K562 (cell line): Measurements from ENCODE around the gene PHF12. TPM values are rescaled to one million over a fixed set of nuclear protein-coding genes. Genes with fewer than 3 reads are reported as not detected.

Experiments used
- ATF1 ChIP-seq, 2 experiments: fragments of 450-650 bp in 1 of 2; IDR thresholded peaks; 2 replicates each; pipeline ENCODE4 v1.6.1; 2016; ENCODE audit warnings: missing compliant biosample characterization in 1 of 2, missing genetic modification characterization in 1 of 2
- CAMTA2 ChIP-seq: fragments of 250-450 bp; sonication (Bioruptor Pico); conservative IDR thresholded peaks from 2 replicates; pipeline ENCODE4 v1.5.1; 2022
- GABPA ChIP-seq: fragments of 200-800 bp; sonication (Bioruptor generic); conservative IDR thresholded peaks from 2 replicates; pipeline ENCODE4 v1.6.1; 2016; ENCODE audit warnings: low read depth, missing genetic modification characterization, missing compliant biosample characterization
- HMGN3 ChIP-seq: IDR thresholded peaks from 2 replicates; pipeline ENCODE4 v1.6.1; 2011; ENCODE audit warnings: borderline replicate concordance, low read depth, mild to moderate bottlenecking, mixed read lengths, low read length; ENCODE audit not compliant: insufficient read length; ENCODE audit errors: extremely low read depth
- LCOR ChIP-seq: sonication (generic); formaldehyde crosslinking; IDR thresholded peaks from 2 replicates; pipeline ENCODE4 v1.8.0; 2022; ENCODE audit warnings: mild to moderate bottlenecking, missing genetic modification reagents
- NCOA1 ChIP-seq: fragments of 450-650 bp; IDR thresholded peaks from 2 replicates; pipeline ENCODE4 v1.6.1; 2016; ENCODE audit warnings: low read depth
- TBL1XR1 ChIP-seq, 2 experiments: IDR thresholded peaks; 2 replicates each; pipeline ENCODE4 v1.6.1; 2012; ENCODE audit warnings: improper control_type of control experiment in 2 of 2, low read length in 2 of 2, mild to moderate bottlenecking in 1 of 2
- TBP ChIP-seq: optimal IDR thresholded peaks from 2 replicates; pipeline ENCODE3; 2011; ENCODE audit warnings: low read depth, low read length, improper control_type of control experiment
- TCF3 ChIP-seq: sonication (generic); formaldehyde crosslinking; IDR thresholded peaks from 2 replicates; pipeline ENCODE4 v1.4.0; 2020; ENCODE audit warnings: mild to moderate bottlenecking, missing genetic modification reagents
- TOE1 ChIP-seq, 2 experiments: fragments of 450-650 bp in 1 of 2; sonication (generic) in 1 of 2; formaldehyde crosslinking in 1 of 2; IDR thresholded peaks; 2 replicates each; pipeline versions ENCODE4 v1.7.1 to v1.8.0; 2016 to 2022; ENCODE audit warnings: borderline replicate concordance in 2 of 2, mild to moderate bottlenecking in 2 of 2, antibody characterized with exemption in 1 of 2, inconsistent platforms in 1 of 2, low read depth in 1 of 2, missing genetic modification reagents in 1 of 2, moderate library complexity in 1 of 2
- ZNF717 ChIP-seq: fragments of 250-450 bp; sonication (Bioruptor Pico); IDR thresholded peaks from 2 replicates; pipeline ENCODE4 v1.5.0; 2021
- polyA plus RNA-seq, 8 experiments: library from polyadenylated mRNA; depleted of rRNA in 4 of 8; stranded (reverse) in 5 of 8; unstranded in 3 of 8; fragments of >200 nt; fragmentation: Nextera tagmentation in 2 of 8; fragmentation: Illumina TruSeq in 1 of 8; extraction: Ambion mirVana in 2 of 8; extraction: Trizol in 1 of 8; gene quantifications; 2 replicates each; pipeline versions ENCODE4 v1.2.1 to v1.2.3, GENCODE V29; 2011 to 2014; ENCODE audit warnings: inconsistent platforms in 1 of 8, missing spikeins in 1 of 8
- total RNA-seq, 7 experiments: library from RNA; depleted of rRNA in 6 of 7; stranded (reverse); fragments of >200 nt in 6 of 7; fragmentation: Illumina TruSeq in 2 of 7; extraction: Trizol in 2 of 7; gene quantifications; 2 replicates each; pipeline versions ENCODE4 v1.2.1 to v1.2.3, GENCODE V29; 2011 to 2021; ENCODE audit warnings: low replicate concordance in 1 of 7
- TF ChIP-seq, protein P1 (sequence below): sonication (generic); IDR thresholded peaks from 2 replicates; pipeline ENCODE4 v1.6.1; 2016
- TF ChIP-seq, protein P2 (sequence below): fragments of 200-800 bp; sonication (Bioruptor generic); IDR thresholded peaks from 2 replicates; pipeline ENCODE4 v1.6.1; 2017; ENCODE audit warnings: missing genetic modification characterization, missing compliant biosample characterization
- TF ChIP-seq, protein P3 (sequence below): sonication (generic); formaldehyde crosslinking; IDR thresholded peaks from 2 replicates; pipeline ENCODE4 v1.8.0; 2022; ENCODE audit warnings: mild to moderate bottlenecking, missing genetic modification reagents
- TF ChIP-seq, protein P4 (sequence below): fragments of 250-450 bp; sonication (Bioruptor Pico); IDR thresholded peaks from 2 replicates; pipeline ENCODE4 v1.8.0; 2022; ENCODE audit warnings: moderate library complexity, mild to moderate bottlenecking, inconsistent platforms
- TF ChIP-seq, protein P5 (sequence below): fragments of 450-650 bp; IDR thresholded peaks from 2 replicates; pipeline ENCODE4 v1.6.1; 2016; ENCODE audit warnings: antibody characterized with exemption
- TF ChIP-seq, protein P6 (sequence below), 2 experiments: IDR thresholded peaks in 1 of 2; conservative IDR thresholded peaks in 1 of 2; 2 replicates each; pipeline ENCODE4 v1.6.1; 2016; ENCODE audit warnings: low read depth in 2 of 2, mild to moderate bottlenecking in 1 of 2, missing compliant biosample characterization in 1 of 2, missing genetic modification characterization in 1 of 2, moderate library complexity in 1 of 2

Gene PHF12
- total and polyA plus RNA-seq, 9 of the 15 experiments (the other 6 are each of a cell fraction or from before 2014, with no cell fraction given) = 0.82 to 31.3 (median 13.5) TPM

DNA sequence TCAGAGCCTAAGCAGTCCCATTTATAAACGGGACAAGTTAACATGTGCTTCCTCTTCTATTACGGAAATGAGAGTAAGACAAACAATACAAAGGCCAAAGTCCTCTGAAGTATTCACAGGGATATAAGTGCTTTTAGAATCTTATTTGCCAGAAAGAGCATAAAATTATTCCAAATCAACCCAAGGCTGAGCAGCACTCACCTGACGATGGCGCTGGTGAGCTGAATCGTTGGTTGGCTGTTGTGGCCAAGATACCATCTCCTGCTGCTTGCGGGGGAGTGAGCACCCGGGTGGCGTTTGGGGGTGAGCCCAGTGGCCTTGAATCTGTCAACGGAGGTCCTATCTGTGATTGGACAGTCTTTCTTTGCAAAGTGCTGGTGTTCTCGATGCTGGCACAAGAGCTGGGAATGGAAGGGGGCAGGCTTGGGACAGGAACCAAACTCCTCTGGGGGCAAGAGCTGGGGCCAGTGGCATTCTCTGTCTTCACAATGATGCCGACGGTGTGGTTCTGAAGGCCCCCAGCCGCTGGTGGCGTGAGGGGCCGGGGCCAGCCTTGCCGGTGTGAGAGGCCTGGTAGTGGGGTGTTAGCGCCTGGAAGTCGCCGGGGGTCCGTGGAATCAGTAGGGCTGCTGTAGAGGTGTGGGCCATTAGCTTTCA is 38.9 kb downstream of the PHF12 start (continued):
- peak; percentile 91 for TF ChIP-seq TCF3
- TF ChIP-seq, protein P1, sequence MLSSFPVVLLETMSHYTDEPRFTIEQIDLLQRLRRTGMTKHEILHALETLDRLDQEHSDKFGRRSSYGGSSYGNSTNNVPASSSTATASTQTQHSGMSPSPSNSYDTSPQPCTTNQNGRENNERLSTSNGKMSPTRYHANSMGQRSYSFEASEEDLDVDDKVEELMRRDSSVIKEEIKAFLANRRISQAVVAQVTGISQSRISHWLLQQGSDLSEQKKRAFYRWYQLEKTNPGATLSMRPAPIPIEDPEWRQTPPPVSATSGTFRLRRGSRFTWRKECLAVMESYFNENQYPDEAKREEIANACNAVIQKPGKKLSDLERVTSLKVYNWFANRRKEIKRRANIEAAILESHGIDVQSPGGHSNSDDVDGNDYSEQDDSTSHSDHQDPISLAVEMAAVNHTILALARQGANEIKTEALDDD = no peak
- TF ChIP-seq TOE1 (IDR thresholded peaks at IDR 0.05; ENCODE audit: borderline replicate concordance) = 0 out of 2 replicates have a peak, but pooled peaks have one; percentile 49
- TF ChIP-seq TOE1 (CRISPR knock-in tag; IDR thresholded peaks at IDR 0.05; ENCODE audit: borderline replicate concordance, low read depth) = no peak
- TF ChIP-seq TBL1XR1 (IDR thresholded peaks at IDR 0.05; ENCODE audit: low read length in 2 of 2) = peak; percentile 72 to 76
- TF ChIP-seq ATF1 (CRISPR knock-in tag; IDR thresholded peaks at IDR 0.05) = no peak
- peak; percentile 68 for TF ChIP-seq ATF1 (tag; IDR thresholded peaks at IDR 0.05)
- TF ChIP-seq, protein P2, sequence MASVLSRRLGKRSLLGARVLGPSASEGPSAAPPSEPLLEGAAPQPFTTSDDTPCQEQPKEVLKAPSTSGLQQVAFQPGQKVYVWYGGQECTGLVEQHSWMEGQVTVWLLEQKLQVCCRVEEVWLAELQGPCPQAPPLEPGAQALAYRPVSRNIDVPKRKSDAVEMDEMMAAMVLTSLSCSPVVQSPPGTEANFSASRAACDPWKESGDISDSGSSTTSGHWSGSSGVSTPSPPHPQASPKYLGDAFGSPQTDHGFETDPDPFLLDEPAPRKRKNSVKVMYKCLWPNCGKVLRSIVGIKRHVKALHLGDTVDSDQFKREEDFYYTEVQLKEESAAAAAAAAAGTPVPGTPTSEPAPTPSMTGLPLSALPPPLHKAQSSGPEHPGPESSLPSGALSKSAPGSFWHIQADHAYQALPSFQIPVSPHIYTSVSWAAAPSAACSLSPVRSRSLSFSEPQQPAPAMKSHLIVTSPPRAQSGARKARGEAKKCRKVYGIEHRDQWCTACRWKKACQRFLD = no peak
- TF ChIP-seq, protein P3, sequence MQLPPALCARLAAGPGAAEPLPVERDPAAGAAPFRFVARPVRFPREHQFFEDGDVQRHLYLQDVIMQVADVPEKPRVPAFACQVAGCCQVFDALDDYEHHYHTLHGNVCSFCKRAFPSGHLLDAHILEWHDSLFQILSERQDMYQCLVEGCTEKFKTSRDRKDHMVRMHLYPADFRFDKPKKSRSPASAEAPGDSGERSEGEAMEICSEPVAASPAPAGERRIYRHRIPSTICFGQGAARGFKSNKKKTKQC = 0 out of 2 replicates have a peak, but pooled peaks have one; percentile 52
- no peak for TF ChIP-seq GABPA
- TF ChIP-seq, protein P4, sequence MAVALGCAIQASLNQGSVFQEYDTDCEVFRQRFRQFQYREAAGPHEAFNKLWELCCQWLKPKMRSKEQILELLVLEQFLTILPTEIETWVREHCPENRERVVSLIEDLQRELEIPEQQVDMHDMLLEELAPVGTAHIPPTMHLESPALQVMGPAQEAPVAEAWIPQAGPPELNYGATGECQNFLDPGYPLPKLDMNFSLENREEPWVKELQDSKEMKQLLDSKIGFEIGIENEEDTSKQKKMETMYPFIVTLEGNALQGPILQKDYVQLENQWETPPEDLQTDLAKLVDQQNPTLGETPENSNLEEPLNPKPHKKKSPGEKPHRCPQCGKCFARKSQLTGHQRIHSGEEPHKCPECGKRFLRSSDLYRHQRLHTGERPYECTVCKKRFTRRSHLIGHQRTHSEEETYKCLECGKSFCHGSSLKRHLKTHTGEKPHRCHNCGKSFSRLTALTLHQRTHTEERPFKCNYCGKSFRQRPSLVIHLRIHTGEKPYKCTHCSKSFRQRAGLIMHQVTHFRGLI = no peak
- peak; percentile 56; the same call in 1 of the 2 replicates for TF ChIP-seq LCOR (CRISPR knock-in tag)
- TF ChIP-seq, protein P5, sequence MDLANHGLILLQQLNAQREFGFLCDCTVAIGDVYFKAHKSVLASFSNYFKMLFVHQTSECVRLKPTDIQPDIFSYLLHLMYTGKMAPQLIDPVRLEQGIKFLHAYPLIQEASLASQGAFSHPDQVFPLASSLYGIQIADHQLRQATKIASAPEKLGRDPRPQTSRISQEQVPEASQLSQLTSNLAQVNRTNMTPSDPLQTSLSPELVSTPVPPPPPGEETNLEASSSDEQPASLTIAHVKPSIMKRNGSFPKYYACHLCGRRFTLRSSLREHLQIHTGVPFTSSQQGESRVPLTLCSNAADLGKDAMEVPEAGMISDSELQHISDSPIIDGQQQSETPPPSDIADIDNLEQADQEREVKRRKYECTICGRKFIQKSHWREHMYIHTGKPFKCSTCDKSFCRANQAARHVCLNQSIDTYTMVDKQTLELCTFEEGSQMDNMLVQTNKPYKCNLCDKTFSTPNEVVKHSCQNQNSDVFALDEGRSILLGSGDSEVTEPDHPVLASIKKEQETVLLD = peak; percentile 79; the same call in 1 of the 2 replicates
- TF ChIP-seq NCOA1 = peak; percentile 29; the same call in 1 of the 2 replicates
- TF ChIP-seq TBP = no peak
- peak; percentile 75 for TF ChIP-seq HMGN3
- TF ChIP-seq, protein P6, sequence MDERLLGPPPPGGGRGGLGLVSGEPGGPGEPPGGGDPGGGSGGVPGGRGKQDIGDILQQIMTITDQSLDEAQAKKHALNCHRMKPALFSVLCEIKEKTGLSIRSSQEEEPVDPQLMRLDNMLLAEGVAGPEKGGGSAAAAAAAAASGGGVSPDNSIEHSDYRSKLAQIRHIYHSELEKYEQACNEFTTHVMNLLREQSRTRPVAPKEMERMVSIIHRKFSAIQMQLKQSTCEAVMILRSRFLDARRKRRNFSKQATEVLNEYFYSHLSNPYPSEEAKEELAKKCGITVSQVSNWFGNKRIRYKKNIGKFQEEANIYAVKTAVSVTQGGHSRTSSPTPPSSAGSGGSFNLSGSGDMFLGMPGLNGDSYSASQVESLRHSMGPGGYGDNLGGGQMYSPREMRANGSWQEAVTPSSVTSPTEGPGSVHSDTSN (CRISPR knock-in tag; IDR thresholded peaks at IDR 0.05; ENCODE audit: low read depth) = no peak
- TF ChIP-seq, protein P6 (tag; conservative IDR thresholded peaks at IDR 0.05; ENCODE audit: low read depth) = peak; percentile 82
- no peak for TF ChIP-seq ZNF717 (CRISPR knock-in tag)
- no peak for TF ChIP-seq CAMTA2 (CRISPR knock-in tag)
